ENCODE measurements around the gene CFTR.

CFTR gene

DNA sequence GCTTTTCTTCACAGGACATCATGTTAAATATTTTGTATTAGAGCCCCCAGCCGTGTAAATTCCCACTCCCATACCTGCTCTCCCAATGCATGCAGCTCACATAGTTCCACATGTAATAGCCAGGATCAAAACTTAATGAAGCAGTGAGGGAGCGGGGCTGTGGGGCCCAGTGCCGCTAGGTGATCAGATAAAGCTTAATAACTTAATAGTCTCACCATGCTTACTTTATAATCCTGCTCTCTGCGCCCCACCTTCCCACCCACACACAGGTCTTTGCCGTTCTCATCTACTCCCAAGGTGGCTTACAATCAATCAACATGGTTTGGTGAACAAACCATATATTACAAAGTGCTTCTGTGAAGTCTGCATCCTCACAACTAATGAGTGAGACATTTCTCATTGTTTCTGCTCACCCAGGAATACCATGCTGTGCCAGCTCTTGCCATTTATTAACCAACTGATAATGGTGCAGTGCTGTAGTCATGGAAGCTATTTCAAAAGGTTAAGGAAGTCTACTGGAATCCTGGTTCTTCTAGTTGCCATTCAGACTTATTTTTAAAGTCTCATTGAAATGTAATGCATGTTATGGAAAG is 237.0 kb downstream of the CFTR start:
- H3K4me3 ChIP-seq (ENCODE audit: low read length), result no peak overlapping the region
- no peak for DNase-seq (ENCODE audit: low read depth)
- TF ChIP-seq, protein P1, sequence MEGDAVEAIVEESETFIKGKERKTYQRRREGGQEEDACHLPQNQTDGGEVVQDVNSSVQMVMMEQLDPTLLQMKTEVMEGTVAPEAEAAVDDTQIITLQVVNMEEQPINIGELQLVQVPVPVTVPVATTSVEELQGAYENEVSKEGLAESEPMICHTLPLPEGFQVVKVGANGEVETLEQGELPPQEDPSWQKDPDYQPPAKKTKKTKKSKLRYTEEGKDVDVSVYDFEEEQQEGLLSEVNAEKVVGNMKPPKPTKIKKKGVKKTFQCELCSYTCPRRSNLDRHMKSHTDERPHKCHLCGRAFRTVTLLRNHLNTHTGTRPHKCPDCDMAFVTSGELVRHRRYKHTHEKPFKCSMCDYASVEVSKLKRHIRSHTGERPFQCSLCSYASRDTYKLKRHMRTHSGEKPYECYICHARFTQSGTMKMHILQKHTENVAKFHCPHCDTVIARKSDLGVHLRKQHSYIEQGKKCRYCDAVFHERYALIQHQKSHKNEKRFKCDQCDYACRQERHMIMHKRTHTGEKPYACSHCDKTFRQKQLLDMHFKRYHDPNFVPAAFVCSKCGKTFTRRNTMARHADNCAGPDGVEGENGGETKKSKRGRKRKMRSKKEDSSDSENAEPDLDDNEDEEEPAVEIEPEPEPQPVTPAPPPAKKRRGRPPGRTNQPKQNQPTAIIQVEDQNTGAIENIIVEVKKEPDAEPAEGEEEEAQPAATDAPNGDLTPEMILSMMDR (conservative IDR thresholded peaks at IDR 0.05; ENCODE audit: low read depth, low read length), result no peak

DNA sequence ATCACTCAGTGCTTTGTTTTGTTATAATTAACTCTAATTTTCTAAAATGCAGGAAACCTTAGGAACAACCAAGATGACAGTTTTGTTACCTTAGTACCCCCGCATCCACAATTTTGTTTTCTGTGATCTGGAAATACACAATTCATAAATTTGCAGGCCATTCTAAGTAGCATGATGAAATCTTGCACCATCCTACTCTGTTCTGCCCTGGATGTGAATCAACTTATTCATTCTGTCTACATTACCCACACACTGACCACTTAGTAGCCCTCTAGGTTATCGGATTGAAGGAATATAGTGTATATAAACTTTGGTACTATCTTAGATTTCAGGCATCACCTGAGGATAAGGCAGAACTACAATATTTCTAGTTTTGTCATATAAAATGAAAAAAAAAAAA is 237.5 kb downstream of the CFTR start:
- no peak for DNase-seq (ENCODE audit: low read depth)
- TF ChIP-seq, protein P1 (conservative IDR thresholded peaks at IDR 0.05; ENCODE audit: low read depth, low read length), result no peak

More for the DNA sequence above, 237.5 kb downstream of the CFTR start:
- no peak overlapping the region for H3K4me3 ChIP-seq (ENCODE audit: low read length)

All from retinal pigment epithelial cell (primary cell).